Glutamatergic neuron (in vitro differentiated cells): ENCODE data around the gene MZT2A. TPM values are rescaled to one million over a fixed set of nuclear protein-coding genes. Genes with fewer than 3 reads are reported as not detected.
"Not testable (repeated sequence)": the region's sequence is repeated elsewhere in the genome, so short reads cannot be mapped to it uniquely, and the experiment has no call there.

Experiments
- DNase-seq: peaks from one replicate; pipeline ENCODE4 v3.0.0; 2022
- H3K27ac Mint-ChIP-seq: one replicate; pipeline ENCODE4 v1.8.0; 2020; ENCODE audit warnings: mild to moderate bottlenecking, mixed read lengths, inconsistent platforms; ENCODE audit not compliant: unreplicated experiment
- H3K27me3 Mint-ChIP-seq: one replicate; pipeline ENCODE4 v1.8.0; 2020; ENCODE audit warnings: mild to moderate bottlenecking, moderate library complexity, mixed read lengths, inconsistent platforms; ENCODE audit not compliant: unreplicated experiment
- H3K36me3 Mint-ChIP-seq: one replicate; pipeline ENCODE4 v1.8.0; 2020; ENCODE audit warnings: mild to moderate bottlenecking, mixed read lengths, inconsistent platforms; ENCODE audit not compliant: unreplicated experiment
- H3K4me1 Mint-ChIP-seq: one replicate; pipeline ENCODE4 v1.8.0; 2020; ENCODE audit warnings: mild to moderate bottlenecking, low read depth, mixed read lengths, inconsistent platforms; ENCODE audit not compliant: unreplicated experiment
- H3K4me3 Mint-ChIP-seq: one replicate; pipeline ENCODE4 v1.8.0; 2020; ENCODE audit warnings: mild to moderate bottlenecking, mixed read lengths, inconsistent platforms; ENCODE audit not compliant: unreplicated experiment
- H3K9me3 Mint-ChIP-seq: one replicate; pipeline ENCODE4 v1.8.0; 2020; ENCODE audit warnings: mild to moderate bottlenecking, moderate library complexity, mixed read lengths, inconsistent platforms; ENCODE audit not compliant: unreplicated experiment
- CTCF ChIP-seq: fragments of 200-600 bp; sonication (generic); IDR thresholded peaks from one replicate; pipeline ENCODE4 v1.5.0; 2021; ENCODE audit not compliant: partially characterized antibody, unreplicated experiment
- total RNA-seq: library from RNA; stranded (reverse); fragmentation: NEBNext Ultra II Directional; extraction: Animal tissue kit (Norgen Biotek cat#: 25700); gene quantifications from one replicate; pipeline ENCODE4 v1.2.1, GENCODE V29; 2021; ENCODE audit not compliant: unreplicated experiment

MZT2A gene
- total RNA-seq, 1 donor from 2014 or later: 100 TPM

- TF ChIP-seq CTCF: no peak
- Mint-ChIP-seq H3K36me3 (no peaks in the 10 kb centered on the region), H3K27ac (peak overlapping the region; percentile 90), H3K4me1 (peaks cover 27% of the 10 kb centered on the region), H3K4me3 (peak overlapping the region; percentile 62), H3K9me3 (peaks cover 6% of the 10 kb centered on the region), H3K27me3 (peaks cover 9% of the 10 kb centered on the region)
- peak; percentile 49 for DNase-seq
Observed at GRCh38 chr2:131488306-131489205, 3.6 kb downstream of the MZT2A start.

GRCh38 chr2:131486201-131486902, 5.8 kb downstream of the MZT2A start:
- H3K4me3 Mint-ChIP-seq, H3K9me3 Mint-ChIP-seq, DNase-seq, H3K36me3 Mint-ChIP-seq: not testable (repeated sequence)
- peaks cover 10% of the 10 kb centered on the region for H3K27me3 Mint-ChIP-seq
- peaks cover 27% of the 10 kb centered on the region for H3K4me1 Mint-ChIP-seq
- peak overlapping the region; percentile 91 for H3K27ac Mint-ChIP-seq

- not testable (repeated sequence) for H3K4me3 Mint-ChIP-seq, H3K9me3 Mint-ChIP-seq, DNase-seq, H3K27me3 Mint-ChIP-seq, H3K36me3 Mint-ChIP-seq
- Mint-ChIP-seq H3K4me1 (peaks cover 18% of the 10 kb centered on the region), H3K27ac (peak overlapping the region; percentile 91)
Observed at GRCh38 chr2:131484906-131485460, 7.2 kb downstream of the MZT2A start.

GRCh38 chr2:131483981-131484820, 8.0 kb downstream of the MZT2A start:
- not testable (repeated sequence) for H3K9me3 Mint-ChIP-seq, H3K4me3 Mint-ChIP-seq, DNase-seq, H3K27me3 Mint-ChIP-seq, H3K27ac Mint-ChIP-seq, H3K36me3 Mint-ChIP-seq
- H3K4me1 Mint-ChIP-seq: peaks cover 17% of the 10 kb centered on the region

- H3K27ac Mint-ChIP-seq, H3K9me3 Mint-ChIP-seq, H3K27me3 Mint-ChIP-seq, DNase-seq, H3K36me3 Mint-ChIP-seq, H3K4me3 Mint-ChIP-seq: not testable (repeated sequence)
- peaks cover 10% of the 10 kb centered on the region for H3K4me1 Mint-ChIP-seq
Observed at GRCh38 chr2:131482506-131483155, 9.6 kb downstream of the MZT2A start.

GRCh38 chr2:131480351-131480750, 11.8 kb downstream of the MZT2A start:
- H3K4me1 Mint-ChIP-seq, H3K4me3 Mint-ChIP-seq, DNase-seq, H3K36me3 Mint-ChIP-seq, H3K9me3 Mint-ChIP-seq, H3K27me3 Mint-ChIP-seq, H3K27ac Mint-ChIP-seq: not testable (repeated sequence)

GRCh38 chr2:131478850-131479461, 13.2 kb downstream of the MZT2A start:
- not testable (repeated sequence) for H3K27me3 Mint-ChIP-seq, H3K4me1 Mint-ChIP-seq, H3K36me3 Mint-ChIP-seq, H3K4me3 Mint-ChIP-seq, H3K27ac Mint-ChIP-seq, DNase-seq, H3K9me3 Mint-ChIP-seq

- not testable (repeated sequence) for H3K4me3 Mint-ChIP-seq, DNase-seq, H3K27me3 Mint-ChIP-seq, H3K27ac Mint-ChIP-seq, H3K4me1 Mint-ChIP-seq, H3K9me3 Mint-ChIP-seq, H3K36me3 Mint-ChIP-seq
Observed at GRCh38 chr2:131478074-131478849, 13.9 kb downstream of the MZT2A start.

- H3K4me3 Mint-ChIP-seq, H3K36me3 Mint-ChIP-seq, H3K27me3 Mint-ChIP-seq, H3K9me3 Mint-ChIP-seq, H3K4me1 Mint-ChIP-seq, DNase-seq, H3K27ac Mint-ChIP-seq: not testable (repeated sequence)
Observed at GRCh38 chr2:131477227-131477626, 15.0 kb downstream of the MZT2A start.
